ENCODE data around the gene OPCML. TPM values are rescaled to one million over a fixed set of nuclear protein-coding genes. Genes with fewer than 3 reads are reported as not detected.

OPCML gene
- total and polyA plus RNA-seq, 2 donors (not counting 1 experiment from before 2014, with no cell fraction given): 0.99 to 2.8 TPM

GRCh38 chr11:132422722-132423121, 1109.6 kb downstream of the OPCML start:
- Histone ChIP-seq H2AFZ (ENCODE audit: low read length) (no peak overlapping the region), H4K20me1 (ENCODE audit: control insufficient read depth, extremely low read depth, insufficient read depth, low read length) (no peaks in the 10 kb centered on the region), H3K27ac (ENCODE audit: insufficient read depth, low read length) (no peak overlapping the region), H3K27me3 (ENCODE audit: control insufficient read depth, insufficient read depth, low read length) (no peaks in the 10 kb centered on the region), H3K4me1 (ENCODE audit: control insufficient read depth, extremely low read depth, insufficient read depth, low read length) (no peaks in the 10 kb centered on the region), H3K79me2 (ENCODE audit: control insufficient read depth, insufficient read depth, low read length) (no peaks in the 10 kb centered on the region), H3K4me3 (replicated peaks in 1 of 4; ENCODE audit: control extremely low read depth in 1 of 4, insufficient read depth in 1 of 4, low read depth in 3 of 4, low read length in 4 of 4) (no peak overlapping the region), H3K4me2 (ENCODE audit: extremely low read depth, insufficient read depth, low read length) (no peak overlapping the region), H3K9ac (ENCODE audit: insufficient read depth, low read length) (no peak overlapping the region), H3K9me3 (ENCODE audit: control insufficient read depth, insufficient read depth, low read depth, low read length) (no peaks in the 10 kb centered on the region), H3K36me3 (ENCODE audit: control insufficient read depth, insufficient read depth, low read length) (no peaks in the 10 kb centered on the region)
- TF ChIP-seq CTCF (conservative IDR thresholded peaks at IDR 0.05 in 1 of 2, IDR thresholded peaks at IDR 0.05 in 1 of 2; ENCODE audit: low read depth in 1 of 2, low read length in 2 of 2) (no peak), EZH2 (IDR thresholded peaks at IDR 0.05; ENCODE audit: low read length, missing control alignments) (no peak)
- DNase-seq (ENCODE audit: low read depth in 2 of 2): no peak

GRCh38 chr11:132421555-132421954, 1110.7 kb downstream of the OPCML start:
- no peak overlapping the region for H2AFZ ChIP-seq (ENCODE audit: low read length)
- no peaks in the 10 kb centered on the region for H3K79me2 ChIP-seq (ENCODE audit: control insufficient read depth, insufficient read depth, low read length)
- H3K4me3 ChIP-seq (replicated peaks in 1 of 4; ENCODE audit: control extremely low read depth in 1 of 4, insufficient read depth in 1 of 4, low read depth in 3 of 4, low read length in 4 of 4): no peak overlapping the region
- H3K36me3 ChIP-seq (ENCODE audit: control insufficient read depth, insufficient read depth, low read length): no peaks in the 10 kb centered on the region
- no peak overlapping the region for H3K27ac ChIP-seq (ENCODE audit: insufficient read depth, low read length)
- H3K27me3 ChIP-seq (ENCODE audit: control insufficient read depth, insufficient read depth, low read length): no peaks in the 10 kb centered on the region
- no peak for DNase-seq (ENCODE audit: low read depth in 2 of 2)
- no peaks in the 10 kb centered on the region for H4K20me1 ChIP-seq (ENCODE audit: control insufficient read depth, extremely low read depth, insufficient read depth, low read length)
- TF ChIP-seq CTCF (conservative IDR thresholded peaks at IDR 0.05 in 1 of 2, IDR thresholded peaks at IDR 0.05 in 1 of 2; ENCODE audit: low read depth in 1 of 2, low read length in 2 of 2) (no peak), EZH2 (IDR thresholded peaks at IDR 0.05; ENCODE audit: low read length, missing control alignments) (no peak)
- H3K9ac ChIP-seq (ENCODE audit: insufficient read depth, low read length): no peak overlapping the region
- no peaks in the 10 kb centered on the region for H3K9me3 ChIP-seq (ENCODE audit: control insufficient read depth, insufficient read depth, low read depth, low read length)
- no peak overlapping the region for H3K4me2 ChIP-seq (ENCODE audit: extremely low read depth, insufficient read depth, low read length)
- no peaks in the 10 kb centered on the region for H3K4me1 ChIP-seq (ENCODE audit: control insufficient read depth, extremely low read depth, insufficient read depth, low read length)

GRCh38 chr11:132414451-132414850, 1117.8 kb downstream of the OPCML start:
- no peaks in the 10 kb centered on the region for H3K27me3 ChIP-seq (ENCODE audit: control insufficient read depth, insufficient read depth, low read length)
- no peak for DNase-seq (ENCODE audit: low read depth in 2 of 2)
- H3K9ac ChIP-seq (ENCODE audit: insufficient read depth, low read length): no peak overlapping the region
- no peaks in the 10 kb centered on the region for H3K9me3 ChIP-seq (ENCODE audit: control insufficient read depth, insufficient read depth, low read depth, low read length)
- no peak overlapping the region for H3K4me3 ChIP-seq (replicated peaks in 1 of 4; ENCODE audit: control extremely low read depth in 1 of 4, insufficient read depth in 1 of 4, low read depth in 3 of 4, low read length in 4 of 4)
- no peak for TF ChIP-seq CTCF (conservative IDR thresholded peaks at IDR 0.05 in 1 of 2, IDR thresholded peaks at IDR 0.05 in 1 of 2; ENCODE audit: low read depth in 1 of 2, low read length in 2 of 2)
- TF ChIP-seq EZH2 (IDR thresholded peaks at IDR 0.05; ENCODE audit: low read length, missing control alignments): no peak
- H3K4me1 ChIP-seq (ENCODE audit: control insufficient read depth, extremely low read depth, insufficient read depth, low read length): no peaks in the 10 kb centered on the region
- no peak overlapping the region for H3K4me2 ChIP-seq (ENCODE audit: extremely low read depth, insufficient read depth, low read length)
- no peaks in the 10 kb centered on the region for H3K79me2 ChIP-seq (ENCODE audit: control insufficient read depth, insufficient read depth, low read length)
- no peak overlapping the region for H3K27ac ChIP-seq (ENCODE audit: insufficient read depth, low read length)
- H4K20me1 ChIP-seq (ENCODE audit: control insufficient read depth, extremely low read depth, insufficient read depth, low read length): no peaks in the 10 kb centered on the region
- H3K36me3 ChIP-seq (ENCODE audit: control insufficient read depth, insufficient read depth, low read length): no peaks in the 10 kb centered on the region
- no peak overlapping the region for H2AFZ ChIP-seq (ENCODE audit: low read length)
